HG02678 (cell line): Measurements from ENCODE around the gene CTSZ.
"Not testable (repeated sequence)": the region's sequence is repeated elsewhere in the genome, so short reads cannot be mapped to it uniquely, and the experiment has no call there.

Experiments used
- ATAC-seq: cut with Tn5 transposase; IDR thresholded peaks from one replicate; pipeline ENCODE4 v1.9.1; 2021; ENCODE audit warnings: mild to moderate bottlenecking, moderate library complexity; ENCODE audit not compliant: unreplicated experiment

Gene CTSZ

DNA sequence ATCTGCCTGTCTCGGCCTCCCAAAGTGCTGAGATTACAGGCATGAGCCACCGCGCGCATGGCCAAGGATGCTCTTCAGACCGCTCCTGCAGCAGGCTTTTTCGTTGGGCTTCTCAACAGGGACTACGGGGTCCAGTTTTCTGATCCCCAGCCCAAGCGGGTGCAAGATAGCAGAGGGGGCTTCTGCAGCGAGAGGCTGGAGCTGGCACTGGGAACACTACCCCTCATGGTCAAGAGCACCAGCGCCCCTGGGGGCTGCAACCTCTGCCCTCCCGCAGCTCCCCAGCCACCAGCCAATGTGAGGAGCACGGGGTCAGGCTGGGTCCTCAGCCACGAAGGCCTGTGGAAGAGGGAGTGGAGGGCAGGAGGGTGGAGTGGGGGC, 6.0 kb downstream of the CTSZ start:
- no peak for ATAC-seq

DNA sequence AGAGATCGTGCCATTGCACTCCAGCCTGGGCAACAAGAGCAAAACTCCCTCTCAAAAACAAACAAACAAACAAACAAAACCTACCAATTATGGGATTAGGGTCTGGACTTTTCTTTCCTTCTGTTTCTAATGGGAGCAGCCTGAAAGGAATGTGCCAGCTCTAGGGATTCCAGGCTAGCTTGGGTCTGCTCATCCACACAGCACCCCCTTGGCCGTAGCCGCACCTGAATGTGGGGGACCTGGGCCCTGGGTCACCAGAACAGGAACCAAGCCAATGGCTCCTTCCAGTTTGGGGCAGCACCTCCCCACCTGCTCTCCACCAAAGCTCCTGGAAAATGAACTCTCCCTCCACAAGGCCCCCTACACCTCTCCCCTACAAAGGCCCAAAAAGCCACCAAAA, 6.7 kb downstream of the CTSZ start:
- no peak for ATAC-seq

DNA sequence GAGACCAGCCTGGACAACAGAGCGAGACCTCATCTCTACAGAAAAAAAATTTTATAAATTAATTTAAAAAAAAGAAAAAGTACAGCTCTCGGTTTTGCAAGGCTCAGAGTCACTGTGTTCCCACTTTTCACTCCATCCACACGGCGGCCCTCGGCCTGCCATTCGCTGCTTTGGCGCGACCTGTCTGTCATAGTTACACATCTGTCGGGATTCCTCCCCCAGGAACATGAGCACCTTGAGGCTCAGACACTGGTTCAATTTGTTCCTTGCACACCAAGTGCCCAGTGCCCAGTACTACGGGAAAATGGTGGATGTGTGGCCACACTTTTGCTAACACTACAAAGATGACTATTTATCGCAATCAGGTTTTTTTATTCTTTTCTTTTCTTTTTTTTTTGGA, 8.4 kb downstream of the CTSZ start:
- no peak for ATAC-seq

DNA sequence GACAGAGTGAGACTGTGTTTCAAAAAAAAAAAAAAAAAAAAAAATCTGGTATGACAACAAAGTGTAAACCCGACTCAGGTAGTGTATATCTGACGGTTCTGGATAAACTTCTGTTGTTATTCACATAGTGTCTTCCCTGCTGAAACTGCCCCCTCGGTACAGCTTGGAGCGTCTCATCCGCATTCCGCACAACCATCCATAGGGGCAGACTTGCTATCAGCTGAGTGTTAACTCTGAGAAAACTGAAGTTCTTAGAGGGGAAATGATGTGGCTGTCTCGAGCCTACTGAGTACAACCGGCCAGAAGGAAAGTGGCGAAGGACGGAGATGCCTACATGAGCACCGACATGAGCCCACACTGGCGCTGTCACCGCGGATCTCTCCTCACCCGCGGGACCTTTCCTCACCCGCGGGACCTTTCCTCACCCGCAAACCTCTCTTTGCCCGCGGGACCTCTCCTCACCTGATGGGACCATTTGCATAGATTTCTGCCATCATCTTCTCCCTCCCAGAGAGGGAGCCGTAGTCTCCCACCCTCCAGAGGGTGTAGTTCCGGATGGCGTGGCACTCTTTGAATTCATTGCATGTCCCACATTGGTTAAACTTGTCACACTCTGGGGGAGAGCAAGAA, 9.8 kb downstream of the CTSZ start:
- ATAC-seq: no peak

- no peak for ATAC-seq
Observed at GRCh38 chr20:58996226-58996611, 10.8 kb downstream of the CTSZ start.

DNA sequence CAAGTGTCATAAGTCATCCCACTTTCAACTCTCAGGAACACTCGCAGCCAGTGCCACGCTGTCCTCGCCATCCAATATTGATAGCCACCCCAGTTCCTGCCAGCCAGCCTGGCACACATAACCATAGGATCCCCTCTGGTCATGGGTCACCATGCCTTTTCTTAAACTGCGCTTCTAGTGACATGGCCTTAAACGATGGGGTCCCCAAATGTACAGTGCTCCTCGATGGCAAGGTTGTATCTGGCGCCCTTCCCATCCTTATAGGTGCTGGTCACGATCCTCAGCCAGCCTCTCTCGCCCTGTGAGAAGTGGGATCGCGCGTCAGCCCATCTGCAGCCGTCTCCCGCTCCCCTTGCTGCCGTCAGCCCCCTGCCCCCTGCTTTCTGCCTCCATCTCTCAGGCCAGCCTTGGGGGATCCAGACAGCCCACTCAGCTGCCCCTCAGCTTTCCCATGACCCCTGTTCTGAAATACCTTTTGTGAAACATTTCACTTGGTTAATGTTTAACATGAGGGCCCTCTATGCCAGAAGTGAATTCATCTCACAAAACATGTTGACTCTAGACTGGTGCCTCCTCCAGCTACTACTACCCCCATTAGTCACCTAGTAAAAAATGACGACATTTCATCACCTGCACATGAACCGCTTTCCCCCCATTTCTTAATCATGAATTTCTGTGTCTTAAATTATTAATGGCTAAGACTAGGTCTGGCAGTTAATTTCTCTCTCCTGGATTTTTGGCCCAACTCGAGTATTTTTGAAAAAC, 11.4 kb downstream of the CTSZ start:
- no peak for ATAC-seq

GRCh38 chr20:58994390-58995159, 12.5 kb downstream of the CTSZ start:
- ATAC-seq: no peak

DNA sequence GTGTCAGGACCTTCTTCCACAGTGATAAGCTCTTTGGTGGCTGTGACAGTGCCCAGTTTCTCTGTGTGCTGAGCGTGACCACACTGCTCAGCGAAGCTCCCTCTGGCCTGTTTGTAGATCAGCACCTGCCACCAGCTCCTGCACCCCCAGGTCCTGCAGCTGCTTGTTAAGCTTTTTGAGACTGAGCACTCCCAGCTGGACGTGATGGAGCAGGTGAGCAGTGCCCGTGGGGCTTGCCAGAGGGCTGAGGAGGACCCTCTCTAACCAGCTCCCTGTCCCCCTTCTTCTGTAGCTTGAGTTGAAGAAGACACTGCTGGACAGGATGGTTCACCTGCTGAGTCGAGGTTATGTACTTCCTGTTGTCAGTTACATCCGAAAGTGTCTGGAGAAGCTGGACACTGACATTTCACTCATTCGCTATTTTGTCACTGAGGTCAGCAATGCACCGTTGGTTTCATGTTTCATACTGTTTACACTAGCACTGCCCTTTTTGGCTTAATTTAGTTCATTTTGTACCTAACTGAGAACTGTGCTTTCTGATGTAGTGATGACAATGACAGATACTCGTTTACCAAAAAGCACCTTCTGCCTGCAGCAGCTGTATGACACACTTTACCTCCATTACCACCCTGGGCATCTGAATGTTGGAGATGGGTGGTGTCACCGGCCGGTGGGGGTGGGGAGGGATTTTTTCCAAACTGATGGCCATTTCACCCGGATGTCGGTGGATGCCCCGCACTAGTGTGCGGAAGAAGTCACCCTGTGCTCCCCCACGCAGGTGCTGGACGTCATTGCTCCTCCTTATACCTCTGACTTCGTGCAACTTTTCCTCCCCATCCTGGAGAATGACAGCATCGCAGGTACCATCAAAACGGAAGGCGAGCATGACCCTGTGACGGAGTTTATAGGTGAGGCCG, 13.5 kb downstream of the CTSZ start:
- ATAC-seq: no peak

DNA sequence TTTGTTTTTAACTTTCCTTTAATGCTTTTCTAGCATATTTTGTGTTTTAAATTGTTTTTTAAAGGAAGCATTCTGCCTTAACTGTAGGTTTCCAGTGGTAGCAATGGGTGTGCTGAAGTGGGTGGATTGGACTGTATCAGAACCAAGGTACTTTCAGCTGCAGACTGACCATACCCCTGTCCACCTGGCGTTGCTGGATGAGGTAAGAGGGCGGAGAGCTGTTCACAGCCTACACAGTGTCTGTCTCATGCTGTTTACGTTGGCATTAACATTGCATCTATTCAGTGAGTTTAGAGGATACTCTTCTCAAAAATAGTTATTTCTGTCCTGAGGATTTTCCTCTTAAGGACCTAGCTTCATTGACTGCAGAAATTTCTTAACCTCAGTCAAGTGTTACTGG, 14.1 kb downstream of the CTSZ start:
- no peak for ATAC-seq

- ATAC-seq: no peak
Observed at GRCh38 chr20:58991715-58992114, 15.3 kb downstream of the CTSZ start.

DNA sequence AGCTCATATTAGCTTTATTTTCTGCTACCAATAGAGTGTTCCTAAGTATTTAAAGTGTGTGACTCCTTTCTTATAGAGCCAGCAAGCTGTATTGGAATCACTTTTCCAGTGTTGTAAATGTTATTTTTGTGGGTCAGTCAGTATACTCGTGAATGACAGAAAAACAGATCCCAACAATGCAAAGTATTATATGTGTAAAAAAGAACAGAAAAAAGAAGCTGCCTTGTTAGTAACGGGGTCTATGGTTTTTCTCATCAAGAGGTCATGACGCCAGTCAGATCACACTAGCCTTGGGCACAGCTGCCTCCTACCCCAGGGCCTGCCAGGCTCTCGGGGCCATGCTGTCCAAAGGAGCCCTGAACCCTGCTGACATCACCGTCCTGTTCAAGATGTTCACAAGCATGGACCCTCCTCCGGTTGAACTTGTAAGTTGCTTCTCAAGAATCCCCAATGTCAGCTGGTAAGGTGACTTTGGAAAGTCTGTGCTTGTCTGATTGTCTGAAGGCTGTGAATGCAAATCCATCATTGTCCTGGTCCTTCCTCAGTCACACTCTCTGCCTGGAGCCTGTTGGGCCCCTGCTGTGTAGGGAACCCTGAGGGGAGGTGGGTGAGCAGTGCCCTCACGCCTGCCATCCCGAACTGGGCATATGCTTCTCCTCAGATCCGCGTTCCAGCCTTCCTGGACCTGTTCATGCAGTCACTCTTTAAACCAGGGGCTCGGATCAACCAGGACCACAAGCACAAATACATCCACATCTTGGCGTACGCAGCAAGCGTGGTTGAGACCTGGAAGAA, 16.2 kb downstream of the CTSZ start:
- ATAC-seq: no peak

DNA sequence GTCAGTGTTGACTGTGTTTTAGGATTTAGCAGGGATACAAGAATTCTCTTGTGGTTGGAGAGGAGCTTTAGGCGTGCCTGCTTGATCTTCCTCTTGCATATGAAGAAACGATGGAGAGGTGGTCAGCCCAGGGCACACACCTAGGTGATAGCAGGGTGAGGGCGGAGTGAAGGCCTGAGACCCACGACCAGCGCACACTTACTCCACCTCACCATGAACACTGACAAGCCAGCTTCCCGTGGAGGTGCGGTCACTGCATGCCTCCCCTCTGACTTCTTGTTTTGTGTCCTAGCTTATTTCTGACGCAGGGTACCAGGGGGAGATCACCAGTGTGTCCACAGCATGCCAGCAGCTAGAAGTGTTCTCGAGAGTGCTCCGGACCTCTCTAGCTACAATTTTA, 17.9 kb downstream of the CTSZ start:
- no peak for ATAC-seq

DNA sequence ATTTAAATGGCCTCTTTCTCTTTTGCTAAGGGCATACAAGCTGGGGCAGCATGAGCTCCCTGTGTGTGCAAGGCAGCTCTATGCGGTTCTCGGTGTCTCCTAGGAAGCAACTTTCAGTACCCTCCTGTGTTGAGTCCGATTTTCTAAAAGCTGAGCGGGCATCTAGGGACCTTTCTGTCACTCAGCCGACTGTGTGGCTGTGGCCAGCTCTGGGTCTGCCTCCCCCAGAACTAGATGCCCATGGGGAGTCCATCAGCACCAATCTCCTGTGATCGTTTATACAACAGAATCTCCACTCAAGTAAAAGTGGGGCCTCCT, 18.5 kb downstream of the CTSZ start:
- ATAC-seq: no peak

DNA sequence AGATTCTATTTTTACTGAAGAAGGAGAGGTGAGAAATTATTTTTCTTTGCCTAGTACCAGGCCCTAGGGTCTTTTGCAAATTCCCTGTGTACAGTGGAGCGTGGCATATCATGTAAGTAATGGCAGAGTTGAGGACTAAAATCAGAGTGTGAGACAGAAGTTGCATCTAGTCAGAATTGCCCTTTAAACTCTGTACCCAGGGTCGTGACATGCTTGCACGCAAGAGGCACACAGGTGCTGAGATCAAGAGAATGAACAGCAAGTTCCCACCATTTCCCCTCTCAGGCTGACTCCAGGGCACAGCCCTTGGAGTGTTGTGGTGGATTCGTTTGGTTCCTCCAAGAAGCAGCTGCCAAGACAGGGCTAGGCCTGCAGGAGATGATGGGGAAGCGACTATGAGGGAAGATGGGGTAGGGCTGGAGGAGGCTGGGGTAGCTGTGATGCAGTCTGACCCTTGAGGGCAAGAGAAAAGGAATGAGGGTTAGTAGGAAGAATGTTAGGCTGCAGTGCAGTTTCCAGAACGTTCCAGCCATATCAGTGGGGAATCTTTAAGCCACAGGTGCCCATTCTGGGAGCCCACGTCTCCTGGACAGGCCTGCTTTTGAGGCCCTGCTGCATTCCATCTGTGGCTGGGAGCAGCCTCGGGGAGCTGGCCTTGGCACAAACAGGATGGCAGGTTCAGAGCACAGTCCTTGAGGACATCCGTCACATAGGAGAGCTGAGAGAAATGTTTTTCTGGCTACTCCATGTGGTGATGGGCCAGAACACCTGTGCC, 19.1 kb downstream of the CTSZ start:
- ATAC-seq: no peak

DNA sequence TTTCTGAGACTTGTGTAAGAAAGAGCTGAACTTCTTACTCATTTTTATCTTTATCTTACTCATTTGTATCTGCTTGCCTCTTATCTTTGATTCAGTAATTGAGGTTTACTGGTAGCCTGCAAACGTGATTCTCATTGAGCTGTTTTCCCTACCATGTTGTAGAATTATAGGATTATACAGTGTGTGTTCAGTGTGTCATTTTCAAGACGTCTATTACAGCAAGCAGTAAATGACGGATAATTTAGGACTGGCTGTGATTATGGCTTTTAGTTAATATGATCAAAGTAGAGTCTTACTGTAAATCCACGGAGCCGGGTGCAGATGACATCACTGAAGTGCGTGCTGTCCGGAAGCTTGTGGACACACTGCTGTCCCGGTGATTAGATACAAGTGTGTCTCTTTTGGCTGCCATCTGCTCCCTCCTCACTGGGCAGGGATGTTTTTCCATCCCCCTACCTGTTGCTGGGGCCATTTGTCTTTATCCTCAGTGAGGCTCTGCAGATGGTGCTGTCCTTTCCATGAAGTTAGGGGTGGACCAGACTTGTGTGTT, 20.0 kb downstream of the CTSZ start:
- ATAC-seq: no peak

- ATAC-seq: no peak
Observed at GRCh38 chr20:58986286-58986967, 20.6 kb downstream of the CTSZ start.

GRCh38 chr20:58985656-58986055, 21.4 kb downstream of the CTSZ start:
- ATAC-seq: no peak

DNA sequence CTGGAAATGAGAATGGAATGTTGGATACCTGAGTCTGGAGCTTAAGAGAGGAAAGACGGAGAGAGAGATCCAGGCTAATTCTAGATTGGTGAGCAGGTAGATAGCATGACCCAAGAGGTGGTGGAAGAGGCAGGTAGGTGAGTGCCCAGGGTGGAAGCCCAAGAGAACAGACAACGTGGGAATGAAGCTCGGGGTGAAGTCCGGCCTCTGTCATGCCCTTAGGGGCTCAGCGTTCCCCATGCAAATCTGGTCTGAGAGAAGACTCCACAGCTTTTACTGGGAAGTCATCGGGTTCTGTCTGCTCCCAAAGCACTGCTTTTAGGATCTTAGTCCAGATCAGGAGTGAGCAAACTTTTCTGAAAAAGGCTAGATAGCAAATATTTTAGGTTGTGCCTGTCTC, 22.4 kb downstream of the CTSZ start:
- no peak for ATAC-seq

- ATAC-seq: not testable (repeated sequence)
Observed at GRCh38 chr20:58983115-58983468, 24.0 kb downstream of the CTSZ start.
